Keratinocyte (primary cell): ENCODE data around the gene AGMAT.

Experiments used
- CTCF ChIP-seq, 3 experiments: IDR thresholded peaks in 1 of 3; conservative IDR thresholded peaks in 1 of 3; optimal IDR thresholded peaks in 1 of 3; 2 replicates in 2 of 3; 3 replicates in 1 of 3; pipeline versions ENCODE3 to v1.5.1; 2011; ENCODE audit warnings: low read length in 3 of 3, mild to moderate bottlenecking in 3 of 3, moderate library complexity in 2 of 3, control low read depth in 1 of 3, inconsistent platforms in 1 of 3; ENCODE audit not compliant: insufficient read depth in 2 of 3; ENCODE audit errors: extremely low read depth in 1 of 3
- EZH2 ChIP-seq: IDR thresholded peaks from one replicate; pipeline ENCODE4 v1.6.1; 2012; ENCODE audit warnings: inconsistent platforms, mild to moderate bottlenecking, low read length, moderate library complexity

- TF ChIP-seq CTCF (optimal IDR thresholded peaks at IDR 0.05 in 1 of 3, IDR thresholded peaks at IDR 0.05 in 1 of 3, conservative IDR thresholded peaks at IDR 0.05 in 1 of 3; ENCODE audit: extremely low read depth in 1 of 3, insufficient read depth in 2 of 3, low read length in 3 of 3) (no peak), EZH2 (no peak)
Measured at GRCh38 chr1:15624133-15624714, 39.4 kb upstream of the AGMAT start.
